ENCODE data around the gene TNPO1. TPM values are rescaled to one million over a fixed set of nuclear protein-coding genes. Genes with fewer than 3 reads are reported as not detected.

The TNPO1 gene
- total and polyA plus RNA-seq, 2 experiments from 2014 or later, result 53.5 to 128 TPM

DNA sequence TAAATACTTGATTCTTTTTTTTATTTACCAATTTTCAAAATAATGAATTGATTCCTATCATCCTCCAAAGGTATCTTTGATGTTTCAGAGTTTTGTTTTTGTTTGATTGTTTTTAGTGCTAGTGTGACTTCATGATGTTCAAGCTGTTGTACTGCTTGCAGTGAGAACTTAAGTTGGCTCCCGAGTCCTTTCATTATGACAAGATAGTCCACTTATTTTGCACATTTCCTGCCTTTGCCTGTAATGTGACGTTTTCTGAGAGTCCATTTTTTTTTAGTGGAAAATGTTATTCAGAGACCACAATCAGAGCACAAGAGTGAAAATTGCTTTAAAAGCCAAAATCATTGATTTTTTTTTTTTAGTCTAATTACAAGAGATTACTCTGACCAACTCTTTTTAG, 79.3 kb downstream of the TNPO1 start:
- no peak overlapping the region for H2AFZ ChIP-seq
- DNase-seq (ENCODE audit: low spot score), result no peak
- no peaks in the 10 kb centered on the region for H3K27me3 ChIP-seq
- H4K20me1 ChIP-seq (ENCODE audit: insufficient read depth, poor library complexity, severe bottlenecking), result no peaks in the 10 kb centered on the region
- H3K4me2 ChIP-seq, result no peak overlapping the region
- TF ChIP-seq, protein P1, sequence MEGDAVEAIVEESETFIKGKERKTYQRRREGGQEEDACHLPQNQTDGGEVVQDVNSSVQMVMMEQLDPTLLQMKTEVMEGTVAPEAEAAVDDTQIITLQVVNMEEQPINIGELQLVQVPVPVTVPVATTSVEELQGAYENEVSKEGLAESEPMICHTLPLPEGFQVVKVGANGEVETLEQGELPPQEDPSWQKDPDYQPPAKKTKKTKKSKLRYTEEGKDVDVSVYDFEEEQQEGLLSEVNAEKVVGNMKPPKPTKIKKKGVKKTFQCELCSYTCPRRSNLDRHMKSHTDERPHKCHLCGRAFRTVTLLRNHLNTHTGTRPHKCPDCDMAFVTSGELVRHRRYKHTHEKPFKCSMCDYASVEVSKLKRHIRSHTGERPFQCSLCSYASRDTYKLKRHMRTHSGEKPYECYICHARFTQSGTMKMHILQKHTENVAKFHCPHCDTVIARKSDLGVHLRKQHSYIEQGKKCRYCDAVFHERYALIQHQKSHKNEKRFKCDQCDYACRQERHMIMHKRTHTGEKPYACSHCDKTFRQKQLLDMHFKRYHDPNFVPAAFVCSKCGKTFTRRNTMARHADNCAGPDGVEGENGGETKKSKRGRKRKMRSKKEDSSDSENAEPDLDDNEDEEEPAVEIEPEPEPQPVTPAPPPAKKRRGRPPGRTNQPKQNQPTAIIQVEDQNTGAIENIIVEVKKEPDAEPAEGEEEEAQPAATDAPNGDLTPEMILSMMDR (IDR thresholded peaks at IDR 0.05; ENCODE audit: poor library complexity), result no peak
- no peak for TF ChIP-seq EZH2phosphoT487 (IDR thresholded peaks at IDR 0.05; ENCODE audit: low read depth, severe bottlenecking, unreplicated experiment)
- TF ChIP-seq EZH2 (IDR thresholded peaks at IDR 0.05; ENCODE audit: borderline replicate concordance), result no peak
- H3K27ac ChIP-seq, result no peak overlapping the region
- 90% methylated on average over 2 of the region's 2 CpGs for WGBS (ENCODE audit: low lambda C conversion rate, missing lambda C conversion rate)
- H3K9me2 ChIP-seq (replicated peaks; ENCODE audit: insufficient read depth), result no peaks in the 10 kb centered on the region
- no peak overlapping the region for H3K4me3 ChIP-seq
- no peaks in the 10 kb centered on the region for H3K9me3 ChIP-seq (ENCODE audit: low read depth)
- peaks cover 4% of the 10 kb centered on the region for H3K36me3 ChIP-seq (replicated peaks; ENCODE audit: insufficient read depth, low read depth)
- peaks cover 11% of the 10 kb centered on the region for H3K79me2 ChIP-seq
- no peaks in the 10 kb centered on the region for H3K4me1 ChIP-seq (ENCODE audit: insufficient read depth)

DNA sequence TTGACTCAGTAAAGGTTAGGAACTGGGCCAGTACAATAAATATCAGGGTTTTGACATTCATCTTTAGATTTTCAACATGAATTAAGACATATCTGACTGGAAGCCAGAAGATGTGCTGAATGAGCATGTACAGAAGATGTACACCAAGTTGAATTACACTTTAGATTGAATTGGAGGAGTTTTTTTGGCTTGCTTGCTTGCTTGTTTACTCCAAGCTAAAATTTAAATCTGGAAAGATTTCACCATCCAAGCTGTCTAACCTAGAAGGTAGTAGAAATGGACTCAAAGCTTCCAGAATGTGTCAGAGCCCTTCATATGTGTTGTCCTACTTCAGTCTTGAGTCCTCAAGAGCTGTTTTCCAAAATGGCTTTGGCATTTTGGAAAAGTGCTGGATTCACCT, 90.3 kb downstream of the TNPO1 start:
- no peak overlapping the region for H3K27ac ChIP-seq
- H3K4me3 ChIP-seq, result no peak overlapping the region
- no peaks in the 10 kb centered on the region for H3K9me2 ChIP-seq (replicated peaks; ENCODE audit: insufficient read depth)
- no peaks in the 10 kb centered on the region for H3K4me1 ChIP-seq (ENCODE audit: insufficient read depth)
- TF ChIP-seq EZH2 (IDR thresholded peaks at IDR 0.05; ENCODE audit: borderline replicate concordance) (no peak), EZH2phosphoT487 (IDR thresholded peaks at IDR 0.05; ENCODE audit: low read depth, severe bottlenecking, unreplicated experiment) (no peak)
- TF ChIP-seq, protein P1 (IDR thresholded peaks at IDR 0.05; ENCODE audit: poor library complexity), result no peak
- H3K4me2 ChIP-seq, result no peak overlapping the region
- no peak overlapping the region for H2AFZ ChIP-seq
- H3K79me2 ChIP-seq, result no peaks in the 10 kb centered on the region
- DNase-seq (ENCODE audit: low spot score), result no peak
- peaks cover 4% of the 10 kb centered on the region for H3K36me3 ChIP-seq (replicated peaks; ENCODE audit: insufficient read depth, low read depth)
- no peaks in the 10 kb centered on the region for H3K9me3 ChIP-seq (ENCODE audit: low read depth)
- H3K27me3 ChIP-seq, result no peaks in the 10 kb centered on the region
- no peaks in the 10 kb centered on the region for H4K20me1 ChIP-seq (ENCODE audit: insufficient read depth, poor library complexity, severe bottlenecking)

DNA sequence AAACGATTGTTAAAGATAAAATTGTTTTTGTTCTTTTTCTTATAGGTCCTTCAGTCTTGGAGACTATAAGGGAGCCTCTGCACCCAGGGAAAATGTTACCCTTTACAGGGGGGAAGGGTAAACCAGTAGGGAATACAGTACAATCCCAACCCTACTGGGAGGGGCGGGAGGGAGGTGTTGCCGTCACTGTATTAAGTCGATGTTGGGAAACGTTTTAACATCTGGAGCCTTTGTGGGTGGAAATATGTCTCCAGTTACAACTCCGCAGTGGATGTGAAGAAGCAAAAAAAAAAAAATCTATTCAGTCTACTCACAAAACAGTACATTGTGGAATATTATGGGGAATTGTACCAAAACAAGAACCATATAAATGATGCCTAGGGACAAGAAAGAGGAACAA, 92.2 kb downstream of the TNPO1 start:
- Histone ChIP-seq H3K27ac (no peak overlapping the region), H3K4me2 (no peak overlapping the region), H2AFZ (no peak overlapping the region), H3K27me3 (no peaks in the 10 kb centered on the region), H3K4me1 (ENCODE audit: insufficient read depth) (no peaks in the 10 kb centered on the region), H3K36me3 (replicated peaks; ENCODE audit: insufficient read depth, low read depth) (peaks cover 4% of the 10 kb centered on the region), H3K4me3 (no peak overlapping the region), H3K79me2 (no peaks in the 10 kb centered on the region), H4K20me1 (ENCODE audit: insufficient read depth, poor library complexity, severe bottlenecking) (no peaks in the 10 kb centered on the region), H3K9me3 (ENCODE audit: low read depth) (no peaks in the 10 kb centered on the region), H3K9me2 (replicated peaks; ENCODE audit: insufficient read depth) (no peaks in the 10 kb centered on the region)
- 82% methylated on average over 6 of the region's 6 CpGs for WGBS (ENCODE audit: low lambda C conversion rate, missing lambda C conversion rate)
- DNase-seq (ENCODE audit: low spot score), result no peak
- TF ChIP-seq, protein P1 (IDR thresholded peaks at IDR 0.05; ENCODE audit: poor library complexity), result no peak

DNA sequence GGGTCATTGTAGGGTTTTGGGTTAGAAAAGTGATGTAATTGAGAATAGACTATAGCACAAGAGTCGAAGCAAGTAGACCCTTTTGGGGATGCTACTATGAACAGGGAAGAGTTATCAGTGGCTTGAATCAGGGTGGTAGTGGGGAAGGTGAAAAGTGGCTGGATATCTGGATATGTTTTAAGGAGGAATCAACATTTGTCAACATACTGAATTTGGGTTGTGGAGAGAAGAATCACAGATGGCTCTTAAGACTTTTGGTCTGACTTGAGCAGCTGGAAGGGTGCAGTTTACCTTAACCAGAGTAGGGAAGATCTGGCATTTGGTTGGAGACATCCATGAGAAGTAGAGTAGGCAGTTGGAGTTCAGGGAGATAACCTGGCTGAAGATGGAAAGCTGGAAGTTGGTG, 100.9 kb downstream of the TNPO1 start:
- Histone ChIP-seq H3K79me2 (no peaks in the 10 kb centered on the region), H3K9me3 (ENCODE audit: low read depth) (no peaks in the 10 kb centered on the region), H3K4me1 (ENCODE audit: insufficient read depth) (no peaks in the 10 kb centered on the region), H4K20me1 (ENCODE audit: insufficient read depth, poor library complexity, severe bottlenecking) (no peaks in the 10 kb centered on the region), H3K36me3 (replicated peaks; ENCODE audit: insufficient read depth, low read depth) (no peaks in the 10 kb centered on the region), H3K4me2 (no peak overlapping the region), H3K27me3 (no peaks in the 10 kb centered on the region), H2AFZ (no peak overlapping the region), H3K27ac (no peak overlapping the region), H3K9me2 (replicated peaks; ENCODE audit: insufficient read depth) (no peaks in the 10 kb centered on the region), H3K4me3 (no peak overlapping the region)
- TF ChIP-seq EZH2 (IDR thresholded peaks at IDR 0.05; ENCODE audit: borderline replicate concordance), result no peak
- no peak for DNase-seq (ENCODE audit: low spot score)
- WGBS (ENCODE audit: low lambda C conversion rate, missing lambda C conversion rate), result 96% methylated on average over 1 of the region's 1 CpG
